OCI-LY7 (cell line): ENCODE data around the gene TMEM165.

Experiments used
- CTCF ChIP-seq: fragments of 200-600 bp; sonication (generic); conservative IDR thresholded peaks from 2 replicates; pipeline ENCODE4 v1.5.1; 2014; ENCODE audit warnings: mild to moderate bottlenecking, antibody characterized with exemption, low read length, moderate library complexity, mixed read lengths
- EZH2phosphoT487 ChIP-seq: fragments of 200-600 bp; sonication (generic); IDR thresholded peaks from 2 replicates; pipeline ENCODE4 v1.6.1; 2018; ENCODE audit warnings: low read depth, borderline replicate concordance, mild to moderate bottlenecking, mixed run types, antibody characterized with exemption, low read length, moderate library complexity, mixed read lengths

GRCh38 chr4:55381502-55381901, 14.3 kb upstream of the TMEM165 start:
- TF ChIP-seq CTCF (no peak), EZH2phosphoT487 (no peak)
